Stomach (tissue), 9 donors: ENCODE data around the gene OVCH1. TPM values are rescaled to one million over a fixed set of nuclear protein-coding genes. Genes with fewer than 3 reads are reported as not detected.

Source experiments
- DNase-seq, 2 donors: peaks; one replicate each; pipeline versions ENCODE4 v3.0.0 to v3.0.0-alpha.2; 2013 to 2019
- H3K27ac ChIP-seq, 5 donors: fragments of 200-600 bp in 4 of 5; sonication (generic) in 4 of 5; one replicate each; pipeline ENCODE4 v1.5.1; 2013 to 2019; ENCODE audit warnings: mild to moderate bottlenecking in 1 of 5, moderate library complexity in 1 of 5
- H3K27me3 ChIP-seq, 3 donors: fragments of 200-600 bp; sonication (generic); one replicate each; pipeline ENCODE4 v1.5.1; 2017 to 2019; ENCODE audit warnings: mixed run types in 1 of 3
- H3K36me3 ChIP-seq, 4 donors: fragments of 200-600 bp; sonication (generic); 1 replicate in 3 of 4; 2 replicates in 1 of 4; pipeline ENCODE4 v1.5.1; 2016 to 2019
- H3K4me1 ChIP-seq, 4 donors: fragments of 200-600 bp; sonication (generic); one replicate each; pipeline ENCODE4 v1.5.1; 2016 to 2019
- H3K4me3 ChIP-seq, 4 donors: fragments of 200-600 bp; sonication (generic) in 3 of 4; one replicate each; pipeline ENCODE4 v1.5.1; 2016 to 2019; ENCODE audit warnings: mild to moderate bottlenecking in 1 of 4
- H3K9me3 ChIP-seq, 4 donors: fragments of 200-600 bp; sonication (generic); one replicate each; pipeline ENCODE4 v1.5.1; 2016 to 2019
- CTCF ChIP-seq, 7 experiments: fragments of 450-650 bp in 4 of 7; fragments of 200-600 bp in 3 of 7; sonication (generic) in 3 of 7; IDR thresholded peaks; one replicate each; pipeline ENCODE4 v1.5.1; 2016 to 2019; ENCODE audit warnings: antibody characterized with exemption in 7 of 7, control low read depth in 2 of 7, mild to moderate bottlenecking in 1 of 7
- EP300 ChIP-seq: sonication (generic); formaldehyde crosslinking; IDR thresholded peaks from one replicate; pipeline ENCODE4 v1.6.1; 2017; ENCODE audit warnings: antibody characterized with exemption
- POLR2A ChIP-seq, 4 donors: fragments of 450-650 bp; IDR thresholded peaks; one replicate each; pipeline ENCODE4 v1.6.1; 2016; ENCODE audit warnings: antibody characterized with exemption in 4 of 4, control low read depth in 2 of 4, mild to moderate bottlenecking in 1 of 4, moderate library complexity in 1 of 4
- POLR2AphosphoS5 ChIP-seq, 3 donors: sonication (generic); formaldehyde crosslinking; IDR thresholded peaks; one replicate each; pipeline ENCODE4 v1.6.1; 2016; ENCODE audit warnings: antibody characterized with exemption in 3 of 3
- WGBS, 5 donors: extraction: QIAGEN DNeasy Blood & Tissue Kit in 3 of 5; methylation state at CpG; one replicate each; pipeline versions ENCODE4 v1.1.5 to v1.1.7; 2013 to 2018; 5-methylcytosine and 5-hydroxymethylcytosine counted together
- intact Hi-C: fragments of 100-400 bp; cut with DNase I; formaldehyde crosslinking; loops from one replicate; pipeline ENCODE4 v1.15.1; 2023; ENCODE audit warnings: low total_unique reads
- polyA plus RNA-seq, 3 donors: library from polyadenylated mRNA; stranded (reverse); fragments of 200-250 nt; gene quantifications; one replicate each; pipeline ENCODE4 v1.2.3, GENCODE V29; 2013
- total RNA-seq, 5 donors: library from RNA; depleted of rRNA; stranded (reverse); fragments of >200 nt; gene quantifications; one replicate each; pipeline versions ENCODE4 v1.1.0 to v1.2.3, GENCODE V29; 2014 to 2016
- donor health status: healthy with polysubstance abuse.
- donor health status: Bipolar disorder and iron deficiency.
- donor health status: healthy.

The OVCH1 gene
- total and polyA plus RNA-seq, 8 donors = 0.18 TPM; not detected in 6

- Histone ChIP-seq H3K27me3 (no peaks in the 10 kb centered on the region), H3K9me3 (no peaks in the 10 kb centered on the region), H3K4me3 (no peak overlapping the region), H3K36me3 (peaks cover 0 to 12% (median 3%) of the 10 kb centered on the region in 4 donors), H3K27ac (no peak overlapping the region), H3K4me1 (no peaks in the 10 kb centered on the region)
- TF ChIP-seq EP300 (no peak), POLR2AphosphoS5 (IDR thresholded peaks at IDR 0.05) (no peak), POLR2A (IDR thresholded peaks at IDR 0.05) (no peak), CTCF (IDR thresholded peaks at IDR 0.05) (no peak)
- DNase-seq = no peak
- intact Hi-C loops = loop anchor here (10.0 kb wide), 1 partner anchor 1283 kb away; no protein-coding TSS in a partner anchor
- WGBS, 5 donors = 28 to 57% (median 41%) methylated on average over 2 of the region's 2 CpGs
Observed at GRCh38 chr12:29521951-29522350, 24.5 kb upstream of the OVCH1 start.

DNA sequence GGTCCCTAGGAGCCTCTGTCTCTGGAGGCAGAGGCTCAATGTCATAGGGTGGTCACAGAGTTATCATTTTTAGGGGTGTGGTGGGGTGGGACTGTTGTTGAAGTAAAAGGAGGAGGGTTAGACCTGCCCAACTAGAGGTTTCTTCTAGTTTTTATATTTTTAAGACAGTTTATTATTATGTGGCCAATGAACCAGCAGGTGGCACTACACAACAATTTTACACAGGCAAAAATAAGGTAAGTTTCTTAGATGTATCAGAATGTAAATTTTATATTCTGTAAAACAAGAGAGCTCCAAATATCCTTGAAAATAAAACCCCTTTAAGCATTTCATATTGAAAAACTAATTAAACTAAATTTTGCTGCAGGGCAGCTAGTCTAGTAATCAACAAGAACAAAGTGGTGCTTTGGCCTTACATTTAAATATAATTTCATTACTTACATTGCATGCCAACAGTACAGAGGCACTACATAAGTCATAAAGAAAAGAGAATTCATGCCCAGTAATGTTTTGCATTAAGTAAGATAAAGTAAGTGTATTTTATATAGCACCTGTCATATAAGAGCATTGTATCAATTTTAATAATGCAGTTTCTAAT lies 22.2 kb upstream of the OVCH1 start:
- Histone ChIP-seq H3K9me3 (no peaks in the 10 kb centered on the region), H3K27me3 (no peaks in the 10 kb centered on the region), H3K4me1 (no peaks in the 10 kb centered on the region), H3K27ac (no peak overlapping the region), H3K36me3 (peaks cover 0 to 30% (median 7%) of the 10 kb centered on the region in 4 donors), H3K4me3 (no peak overlapping the region)
- intact Hi-C loops = loop anchor here (10.0 kb wide), 1 partner anchor 1285 kb away; no protein-coding TSS in a partner anchor
- DNase-seq = peak in 1 of 2 donors; percentile 75
- TF ChIP-seq EP300 (no peak), CTCF (IDR thresholded peaks at IDR 0.05) (peak in 4 of 7 experiments; percentile 18 to 64 (median 52))

- intact Hi-C loops = no loop called here
- DNase-seq = no peak
Observed at GRCh38 chr12:29518407-29518806, 20.9 kb upstream of the OVCH1 start.

GRCh38 chr12:29517264-29517663 lies 19.8 kb upstream of the OVCH1 start:
- peak in 1 of 2 donors; percentile 42 for DNase-seq
- intact Hi-C loops = no loop called here
- WGBS, 5 donors = 45 to 66% (median 63%) methylated on average over 7 of the region's 7 CpGs
- no peaks in the 10 kb centered on the region for H3K4me1 ChIP-seq
- no peaks in the 10 kb centered on the region for H3K27me3 ChIP-seq
- H3K4me3 ChIP-seq = no peak overlapping the region
- TF ChIP-seq POLR2AphosphoS5 (IDR thresholded peaks at IDR 0.05) = no peak
- TF ChIP-seq POLR2A (IDR thresholded peaks at IDR 0.05) = no peak
- no peak for TF ChIP-seq EP300
- peak in 1 of 7 experiments; percentile 15 for TF ChIP-seq CTCF (IDR thresholded peaks at IDR 0.05)
- H3K9me3 ChIP-seq = no peaks in the 10 kb centered on the region
- H3K27ac ChIP-seq = no peak overlapping the region
- peaks cover 0 to 36% (median 15%) of the 10 kb centered on the region in 4 donors for H3K36me3 ChIP-seq

More at GRCh38 chr12:29518407-29518806, 20.9 kb upstream of the OVCH1 start:
- Histone ChIP-seq H3K9me3 (no peaks in the 10 kb centered on the region), H3K36me3 (peaks cover 0 to 36% (median 13%) of the 10 kb centered on the region in 4 donors), H3K4me3 (no peak overlapping the region), H3K4me1 (no peaks in the 10 kb centered on the region), H3K27me3 (no peaks in the 10 kb centered on the region), H3K27ac (no peak overlapping the region)
- TF ChIP-seq POLR2A (IDR thresholded peaks at IDR 0.05) (no peak), EP300 (no peak), POLR2AphosphoS5 (IDR thresholded peaks at IDR 0.05) (no peak), CTCF (IDR thresholded peaks at IDR 0.05) (no peak)
- 66 to 84% (median 81%) methylated on average over 2 of the region's 2 CpGs for WGBS, 5 donors
